Hepatocyte (in vitro differentiated cells): ENCODE results near the gene SV2C. TPM values are rescaled to one million over a fixed set of nuclear protein-coding genes. Genes with fewer than 3 reads are reported as not detected.

Experiments used
- DNase-seq: peaks from one replicate; pipeline ENCODE4 v3.0.0-alpha.2; 2016; ENCODE audit warnings: low spot score
- H2AFZ ChIP-seq: fragments of 200-600 bp; sonication (generic); 2 replicates; pipeline ENCODE4 v1.6.0; 2016; ENCODE audit warnings: antibody characterized with exemption, mild to moderate bottlenecking
- H3K27ac ChIP-seq: fragments of 200-600 bp; sonication (generic); 2 replicates; pipeline ENCODE4 v1.5.1; 2016; ENCODE audit warnings: mild to moderate bottlenecking
- H3K27me3 ChIP-seq: fragments of 200-600 bp; sonication (generic); 2 replicates; pipeline ENCODE4 v1.6.1; 2016
- H3K36me3 ChIP-seq: fragments of 200-600 bp; sonication (generic); replicated peaks from 2 replicates; pipeline ENCODE4 v1.5.1; 2016; ENCODE audit warnings: low read depth; ENCODE audit not compliant: insufficient read depth
- H3K4me1 ChIP-seq: fragments of 200-600 bp; sonication (generic); 2 replicates; pipeline ENCODE4 v1.5.1; 2016; ENCODE audit warnings: mild to moderate bottlenecking, moderate library complexity; ENCODE audit not compliant: insufficient read depth
- H3K4me2 ChIP-seq: fragments of 200-600 bp; sonication (generic); 2 replicates; pipeline ENCODE4 v1.6.0; 2016
- H3K4me3 ChIP-seq: fragments of 200-600 bp; sonication (generic); 2 replicates; pipeline ENCODE4 v1.5.1; 2016; ENCODE audit warnings: mild to moderate bottlenecking
- H3K79me2 ChIP-seq: fragments of 200-600 bp; sonication (generic); 2 replicates; pipeline ENCODE4 v1.6.0; 2017; ENCODE audit warnings: mild to moderate bottlenecking
- H3K9me2 ChIP-seq: fragments of 200-600 bp; sonication (generic); replicated peaks from 2 replicates; pipeline ENCODE4 v1.6.0; 2017; ENCODE audit warnings: mild to moderate bottlenecking; ENCODE audit not compliant: insufficient read depth
- H3K9me3 ChIP-seq: fragments of 200-600 bp; sonication (generic); 2 replicates; pipeline ENCODE4 v1.5.1; 2016; ENCODE audit warnings: low read depth, mild to moderate bottlenecking
- H4K20me1 ChIP-seq: fragments of 200-600 bp; sonication (generic); 2 replicates; pipeline ENCODE4 v1.6.0; 2016; ENCODE audit warnings: mild to moderate bottlenecking; ENCODE audit not compliant: insufficient read depth, poor library complexity, severe bottlenecking
- EZH2 ChIP-seq: fragments of 200-600 bp; sonication (generic); IDR thresholded peaks from 2 replicates; pipeline ENCODE4 v1.6.1; 2016; ENCODE audit warnings: antibody characterized with exemption, mild to moderate bottlenecking, borderline replicate concordance
- EZH2phosphoT487 ChIP-seq: fragments of 200-600 bp; sonication (generic); IDR thresholded peaks from one replicate; pipeline ENCODE4 v1.6.1; 2018; ENCODE audit warnings: antibody characterized with exemption, mild to moderate bottlenecking, low read depth, moderate library complexity; ENCODE audit not compliant: unreplicated experiment, severe bottlenecking
- WGBS: methylation state at CpG from one replicate; pipeline ENCODE4 v1.1.6; 2016; ENCODE audit warnings: low lambda C conversion rate; ENCODE audit errors: missing lambda C conversion rate; 5-methylcytosine and 5-hydroxymethylcytosine counted together
- polyA plus RNA-seq: library from polyadenylated mRNA; unstranded; fragments of >200 nt; fragmentation: Nextera tagmentation; extraction: Ambion mirVana; gene quantifications from 2 replicates; pipeline ENCODE4 v1.2.1, GENCODE V29; 2016
- total RNA-seq: library from RNA; depleted of rRNA; stranded (reverse); fragments of >200 nt; gene quantifications from 2 replicates; pipeline ENCODE4 v1.2.3, GENCODE V29; 2014
- TF ChIP-seq, protein P1 (sequence below): fragments of 200-600 bp; sonication (generic); IDR thresholded peaks from 2 replicates; pipeline ENCODE4 v1.5.1; 2016; ENCODE audit warnings: antibody characterized with exemption, mild to moderate bottlenecking; ENCODE audit not compliant: poor library complexity

SV2C gene
- total and polyA plus RNA-seq, 2 experiments from 2014 or later: under 0.01 to 0.05 TPM

- Histone ChIP-seq H3K4me3 (no peak overlapping the region), H3K4me2 (peak overlapping the region; percentile 22), H2AFZ (no peak overlapping the region), H4K20me1 (no peaks in the 10 kb centered on the region), H3K4me1 (peaks cover 17% of the 10 kb centered on the region), H3K36me3 (no peaks in the 10 kb centered on the region), H3K79me2 (no peaks in the 10 kb centered on the region), H3K27me3 (no peaks in the 10 kb centered on the region), H3K9me3 (no peaks in the 10 kb centered on the region), H3K27ac (no peak overlapping the region), H3K9me2 (no peaks in the 10 kb centered on the region)
- WGBS: 39% methylated on average over 7 of the region's 7 CpGs
- TF ChIP-seq, protein P1, sequence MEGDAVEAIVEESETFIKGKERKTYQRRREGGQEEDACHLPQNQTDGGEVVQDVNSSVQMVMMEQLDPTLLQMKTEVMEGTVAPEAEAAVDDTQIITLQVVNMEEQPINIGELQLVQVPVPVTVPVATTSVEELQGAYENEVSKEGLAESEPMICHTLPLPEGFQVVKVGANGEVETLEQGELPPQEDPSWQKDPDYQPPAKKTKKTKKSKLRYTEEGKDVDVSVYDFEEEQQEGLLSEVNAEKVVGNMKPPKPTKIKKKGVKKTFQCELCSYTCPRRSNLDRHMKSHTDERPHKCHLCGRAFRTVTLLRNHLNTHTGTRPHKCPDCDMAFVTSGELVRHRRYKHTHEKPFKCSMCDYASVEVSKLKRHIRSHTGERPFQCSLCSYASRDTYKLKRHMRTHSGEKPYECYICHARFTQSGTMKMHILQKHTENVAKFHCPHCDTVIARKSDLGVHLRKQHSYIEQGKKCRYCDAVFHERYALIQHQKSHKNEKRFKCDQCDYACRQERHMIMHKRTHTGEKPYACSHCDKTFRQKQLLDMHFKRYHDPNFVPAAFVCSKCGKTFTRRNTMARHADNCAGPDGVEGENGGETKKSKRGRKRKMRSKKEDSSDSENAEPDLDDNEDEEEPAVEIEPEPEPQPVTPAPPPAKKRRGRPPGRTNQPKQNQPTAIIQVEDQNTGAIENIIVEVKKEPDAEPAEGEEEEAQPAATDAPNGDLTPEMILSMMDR: no peak
- TF ChIP-seq EZH2 (no peak), EZH2phosphoT487 (no peak)
- DNase-seq: no peak
Measured at GRCh38 chr5:76325326-76325725, 242.1 kb downstream of the SV2C start.

DNA sequence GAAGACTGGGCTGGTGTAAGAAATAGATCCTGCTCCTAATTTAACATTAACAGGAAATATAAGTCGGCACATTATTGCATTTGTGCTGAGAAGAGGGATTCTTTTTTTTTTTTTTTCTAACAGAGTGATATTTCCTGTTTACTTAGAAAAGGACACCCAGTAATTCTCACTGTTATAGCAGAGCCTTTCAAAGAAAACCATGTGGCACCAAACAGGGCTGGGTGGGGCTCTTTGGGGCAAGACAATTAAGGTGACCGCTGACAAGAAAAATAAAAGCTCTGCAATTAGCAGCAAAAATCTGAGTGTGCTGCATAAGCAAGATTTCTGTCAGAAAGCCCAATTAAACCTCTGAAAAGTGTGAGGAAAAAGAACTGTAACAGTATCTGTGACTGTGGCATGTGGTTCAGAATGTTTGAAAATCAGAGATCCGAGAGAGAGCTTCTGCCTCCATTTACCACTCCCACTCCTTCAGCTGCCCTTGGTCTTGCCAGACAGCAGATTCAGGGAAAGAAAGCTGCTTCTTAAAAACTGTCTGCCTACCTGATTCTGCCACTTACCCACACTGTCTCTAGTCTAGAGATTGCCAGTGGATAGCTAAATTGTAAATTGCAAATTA lies 242.8 kb downstream of the SV2C start:
- no peak for DNase-seq
- no peaks in the 10 kb centered on the region for H4K20me1 ChIP-seq
- H3K79me2 ChIP-seq: no peaks in the 10 kb centered on the region
- peak overlapping the region; percentile 28 for H3K27ac ChIP-seq
- peak overlapping the region; percentile 22 for H3K4me2 ChIP-seq
- TF ChIP-seq EZH2: no peak
- TF ChIP-seq EZH2phosphoT487: no peak
- TF ChIP-seq, protein P1: no peak
- H2AFZ ChIP-seq: no peak overlapping the region
- H3K36me3 ChIP-seq: no peaks in the 10 kb centered on the region
- no peak overlapping the region for H3K4me3 ChIP-seq
- H3K9me2 ChIP-seq: no peaks in the 10 kb centered on the region
- H3K27me3 ChIP-seq: no peaks in the 10 kb centered on the region
- H3K9me3 ChIP-seq: no peaks in the 10 kb centered on the region
- H3K4me1 ChIP-seq: peaks cover 17% of the 10 kb centered on the region
- WGBS: 33% methylated on average over 3 of the region's 3 CpGs

- DNase-seq: no peak
- WGBS: 25% methylated on average over 10 of the region's 10 CpGs
- TF ChIP-seq, protein P1: no peak
- no peak for TF ChIP-seq EZH2phosphoT487
- H4K20me1 ChIP-seq: no peaks in the 10 kb centered on the region
- H2AFZ ChIP-seq: no peak overlapping the region
- no peaks in the 10 kb centered on the region for H3K9me3 ChIP-seq
- no peaks in the 10 kb centered on the region for H3K27me3 ChIP-seq
- H3K27ac ChIP-seq: peak overlapping the region; percentile 28
- H3K79me2 ChIP-seq: no peaks in the 10 kb centered on the region
- H3K4me3 ChIP-seq: no peak overlapping the region
- peaks cover 17% of the 10 kb centered on the region for H3K4me1 ChIP-seq
- H3K4me2 ChIP-seq: peak overlapping the region; percentile 22
- H3K9me2 ChIP-seq: no peaks in the 10 kb centered on the region
- H3K36me3 ChIP-seq: no peaks in the 10 kb centered on the region
Measured at GRCh38 chr5:76326577-76327302, 243.6 kb downstream of the SV2C start.
